Epithelial cell of esophagus (primary cell): ENCODE results near the gene RGS6.

ENCODE experiments used
- DNase-seq: peaks from one replicate; pipeline ENCODE4 v3.0.0; 2010; ENCODE audit warnings: low read depth
- H3K4me3 ChIP-seq: 2 replicates; pipeline ENCODE4 v1.5.1; 2011; ENCODE audit warnings: mild to moderate bottlenecking, low read length, control low read depth
- TF ChIP-seq, protein P1 (sequence below): IDR thresholded peaks from 2 replicates; pipeline ENCODE4 v1.5.1; 2011; ENCODE audit warnings: low read depth, mild to moderate bottlenecking, low read length, control low read depth, inconsistent platforms; ENCODE audit not compliant: insufficient read depth; ENCODE audit errors: missing control alignments

Gene RGS6

DNA sequence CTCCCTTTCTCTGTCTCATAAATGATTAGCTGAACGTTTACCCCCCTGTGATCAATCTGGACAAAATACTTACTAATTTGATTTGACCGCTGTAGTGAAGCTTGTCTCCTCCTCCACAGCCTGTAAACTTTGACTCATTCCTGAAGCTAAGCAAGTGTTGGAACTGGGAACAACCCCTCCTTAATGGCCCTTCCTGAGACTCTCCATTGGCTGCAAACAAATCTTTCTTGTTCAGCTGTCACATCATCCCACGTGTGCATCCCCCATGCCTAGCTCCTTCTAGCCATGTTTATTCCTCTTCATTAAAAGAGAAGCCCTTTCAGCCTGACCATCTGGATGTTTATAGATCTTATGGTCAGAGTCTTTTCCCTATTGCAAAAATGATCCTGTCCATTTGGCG, 281.2 kb downstream of the RGS6 start:
- DNase-seq = no peak
- TF ChIP-seq, protein P1, sequence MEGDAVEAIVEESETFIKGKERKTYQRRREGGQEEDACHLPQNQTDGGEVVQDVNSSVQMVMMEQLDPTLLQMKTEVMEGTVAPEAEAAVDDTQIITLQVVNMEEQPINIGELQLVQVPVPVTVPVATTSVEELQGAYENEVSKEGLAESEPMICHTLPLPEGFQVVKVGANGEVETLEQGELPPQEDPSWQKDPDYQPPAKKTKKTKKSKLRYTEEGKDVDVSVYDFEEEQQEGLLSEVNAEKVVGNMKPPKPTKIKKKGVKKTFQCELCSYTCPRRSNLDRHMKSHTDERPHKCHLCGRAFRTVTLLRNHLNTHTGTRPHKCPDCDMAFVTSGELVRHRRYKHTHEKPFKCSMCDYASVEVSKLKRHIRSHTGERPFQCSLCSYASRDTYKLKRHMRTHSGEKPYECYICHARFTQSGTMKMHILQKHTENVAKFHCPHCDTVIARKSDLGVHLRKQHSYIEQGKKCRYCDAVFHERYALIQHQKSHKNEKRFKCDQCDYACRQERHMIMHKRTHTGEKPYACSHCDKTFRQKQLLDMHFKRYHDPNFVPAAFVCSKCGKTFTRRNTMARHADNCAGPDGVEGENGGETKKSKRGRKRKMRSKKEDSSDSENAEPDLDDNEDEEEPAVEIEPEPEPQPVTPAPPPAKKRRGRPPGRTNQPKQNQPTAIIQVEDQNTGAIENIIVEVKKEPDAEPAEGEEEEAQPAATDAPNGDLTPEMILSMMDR = no peak
- no peak overlapping the region for H3K4me3 ChIP-seq

DNA sequence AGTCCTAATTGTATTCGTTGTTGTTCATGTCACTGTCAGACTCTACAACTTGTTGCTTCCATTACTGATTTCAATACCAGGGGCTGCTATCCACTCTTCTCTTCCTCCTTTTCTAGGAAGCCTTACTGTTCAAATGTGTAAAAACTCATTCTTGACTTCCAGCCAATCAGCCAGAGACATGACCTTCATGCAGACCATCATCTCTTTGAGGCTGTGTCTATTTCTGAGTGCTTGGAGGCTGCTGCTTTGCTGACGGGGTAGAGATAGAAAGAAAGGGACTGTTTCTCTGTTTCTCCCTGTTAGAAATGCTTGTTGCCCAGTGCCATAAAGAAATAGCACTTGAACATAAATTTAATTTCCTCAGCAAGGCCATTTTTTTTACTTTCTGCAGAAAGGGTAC, 282.9 kb downstream of the RGS6 start:
- no peak for DNase-seq
- H3K4me3 ChIP-seq = no peak overlapping the region
- TF ChIP-seq, protein P1 = no peak

DNA sequence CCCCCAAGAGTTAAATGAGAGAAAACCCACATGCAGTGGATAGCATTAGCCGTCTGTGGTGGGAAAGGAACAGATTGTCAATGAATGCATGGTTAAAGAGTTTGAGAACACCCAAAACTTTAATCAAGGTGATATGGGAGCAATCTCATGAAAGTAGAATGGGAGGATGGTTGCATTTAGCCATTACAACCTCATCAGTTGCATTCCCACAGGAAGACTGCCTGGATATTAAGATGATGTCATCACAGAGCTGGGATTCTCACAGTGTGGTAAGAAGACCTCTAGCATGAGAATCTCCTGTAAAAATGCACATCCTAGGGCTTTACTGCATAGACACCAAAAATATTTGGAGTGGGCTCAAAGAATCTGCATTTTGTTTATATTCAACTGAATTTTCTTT, 284.9 kb downstream of the RGS6 start:
- TF ChIP-seq, protein P1 = no peak
- no peak for DNase-seq
- H3K4me3 ChIP-seq = no peak overlapping the region

DNA sequence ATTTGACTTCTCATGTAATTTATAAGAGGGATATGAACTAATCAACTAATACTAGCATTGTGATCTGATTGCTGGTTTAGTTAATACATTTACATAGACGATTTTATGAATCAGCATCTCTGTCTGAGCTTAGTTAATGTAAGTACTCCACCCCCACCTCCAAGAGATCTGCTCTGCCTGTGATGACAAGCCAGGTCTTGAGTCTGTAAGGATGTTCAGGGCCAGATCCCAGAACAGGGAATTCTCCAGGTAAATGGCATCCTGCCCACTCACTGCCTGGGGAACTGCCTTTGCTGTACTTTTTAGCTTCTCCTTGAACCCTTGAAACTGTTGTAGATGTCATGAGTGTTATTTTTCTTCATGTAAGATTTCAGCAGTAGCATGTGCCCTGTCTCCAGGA, 289.8 kb downstream of the RGS6 start:
- DNase-seq = no peak
- H3K4me3 ChIP-seq = no peak overlapping the region
- TF ChIP-seq, protein P1 = no peak

DNA sequence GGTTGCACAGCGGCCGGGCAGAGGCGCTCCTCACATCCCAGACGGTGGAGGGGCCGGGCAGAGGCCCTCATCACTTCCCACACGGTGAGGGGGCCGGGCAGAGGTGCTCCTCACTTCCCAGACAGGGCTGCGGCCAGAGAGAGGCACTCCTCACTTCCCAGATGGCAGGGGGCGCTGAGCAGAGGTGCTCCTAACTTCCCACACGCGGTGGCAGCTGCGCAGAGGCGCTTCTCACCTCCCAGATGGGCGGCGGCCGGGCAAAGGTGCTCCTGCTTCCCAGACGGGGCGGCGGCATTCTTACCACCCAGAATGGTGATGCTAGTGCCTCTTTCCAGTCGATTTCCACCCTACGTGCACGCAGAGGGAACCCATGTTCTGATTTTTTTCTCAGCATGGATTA, 304.4 kb downstream of the RGS6 start:
- no peak for DNase-seq
- TF ChIP-seq, protein P1 = no peak
- H3K4me3 ChIP-seq = no peak overlapping the region

DNA sequence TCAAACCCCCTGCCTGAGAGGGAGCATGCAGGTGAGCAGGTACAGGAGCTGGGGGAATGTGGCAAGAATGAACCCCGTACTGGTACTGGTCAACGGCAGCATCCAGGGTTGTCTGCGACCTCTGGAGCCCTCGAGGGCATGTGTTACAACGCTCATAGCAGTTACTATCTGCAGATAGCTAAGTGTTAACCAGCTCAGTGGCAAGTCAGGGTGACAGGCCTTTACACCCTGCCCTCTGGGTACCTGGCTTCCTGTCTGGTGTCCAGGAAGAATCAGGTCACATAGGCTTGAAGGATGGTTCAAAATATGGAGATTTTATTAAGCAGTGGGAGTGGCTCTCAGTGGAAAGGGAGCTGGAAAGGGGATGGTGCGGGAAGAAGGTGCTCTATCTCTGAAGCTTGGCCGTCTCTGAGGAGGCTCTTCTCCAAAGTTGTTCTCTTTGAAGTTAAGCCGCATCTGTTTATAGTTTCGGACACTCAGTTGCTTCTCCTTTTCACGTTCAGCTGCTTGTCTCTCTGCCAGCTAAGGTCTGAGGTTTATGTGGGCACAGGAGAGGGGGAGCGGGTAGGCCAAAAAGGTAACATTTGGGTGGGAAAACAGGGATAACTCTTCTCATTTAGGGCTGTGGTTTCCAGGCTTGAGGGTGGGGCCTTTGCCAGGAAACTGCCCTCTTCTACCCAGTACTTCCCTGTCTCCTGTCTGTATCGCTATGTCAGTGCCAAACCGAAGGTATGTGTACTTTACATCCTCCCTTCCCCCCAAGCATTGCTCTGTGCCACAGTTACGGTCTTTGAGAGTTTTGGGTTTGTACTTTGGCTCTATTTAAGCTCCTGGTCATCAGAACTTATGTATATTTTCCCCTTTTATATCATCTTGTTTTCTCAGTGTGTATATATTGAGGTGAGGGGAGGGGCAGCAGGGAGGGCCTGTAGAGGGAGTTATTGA, 305.8 kb downstream of the RGS6 start:
- no peak overlapping the region for H3K4me3 ChIP-seq
- TF ChIP-seq, protein P1 = no peak
- no peak for DNase-seq
